ENCODE measurements around the gene FOXO3. TPM values are rescaled to one million over a fixed set of nuclear protein-coding genes. Genes with fewer than 3 reads are reported as not detected.

FOXO3 gene
- total and polyA plus RNA-seq, 2 of the 13 experiments (the other 11 are each of a cell fraction or from before 2014, with no cell fraction given) = 16.0 to 22.5 TPM

GRCh38 chr6:108558372-108559096 is 2.2 kb upstream of the FOXO3 start (continued):
- TF ChIP-seq UBTF (CRISPR knock-in tag; IDR thresholded peaks at IDR 0.05) (no peak; the same call in 1 of the 2 replicates), KLF13 (CRISPR knock-in tag; IDR thresholded peaks at IDR 0.05) (no peak), ZNF484 (CRISPR knock-in tag; IDR thresholded peaks at IDR 0.05; ENCODE audit: borderline replicate concordance, low read depth) (no peak), ZSCAN30 (CRISPR knock-in tag; IDR thresholded peaks at IDR 0.05) (no peak), EEA1 (CRISPR knock-in tag; IDR thresholded peaks at IDR 0.05; ENCODE audit: borderline replicate concordance) (no peak), KDM5B (CRISPR knock-in tag; IDR thresholded peaks at IDR 0.05; ENCODE audit: borderline replicate concordance) (no peak; the same call in 1 of the 2 replicates), ZNF260 (CRISPR knock-in tag; IDR thresholded peaks at IDR 0.05; ENCODE audit: borderline replicate concordance, low read depth) (no peak), CEBPB (IDR thresholded peaks at IDR 0.05; ENCODE audit: borderline replicate concordance, low read depth, low read length) (peak; percentile 14; the same call in 1 of the 2 replicates), ZNF841 (CRISPR knock-in tag; IDR thresholded peaks at IDR 0.05; ENCODE audit: borderline replicate concordance) (no peak), ZNF800 (CRISPR knock-in tag; IDR thresholded peaks at IDR 0.05) (no peak), GATAD2A (CRISPR knock-in tag; IDR thresholded peaks at IDR 0.05) (peak; percentile 71), HNRNPL (IDR thresholded peaks at IDR 0.05; ENCODE audit: low read depth, low read length) (no peak), PHF20 (CRISPR knock-in tag; IDR thresholded peaks at IDR 0.05) (0 out of 2 replicates have a peak, but pooled peaks have one; percentile 26), ZNF382 (CRISPR knock-in tag; IDR thresholded peaks at IDR 0.05; ENCODE audit: borderline replicate concordance) (no peak), RELA (CRISPR knock-in tag; IDR thresholded peaks at IDR 0.05) (0 out of 2 replicates have a peak, but pooled peaks have one; percentile 58), ZBTB44 (CRISPR knock-in tag; IDR thresholded peaks at IDR 0.05) (no peak), TRAFD1 (CRISPR knock-in tag; IDR thresholded peaks at IDR 0.05; ENCODE audit: borderline replicate concordance) (no peak), RXRA (CRISPR knock-in tag; IDR thresholded peaks at IDR 0.05) (peak; percentile 51; the same call in 1 of the 2 replicates), ONECUT2 (CRISPR knock-in tag; IDR thresholded peaks at IDR 0.05) (no peak), NFYC (CRISPR knock-in tag; IDR thresholded peaks at IDR 0.05) (peak; percentile 84), FLYWCH1 (CRISPR knock-in tag; IDR thresholded peaks at IDR 0.05) (no peak)
